K562 (cell line): ENCODE data around the gene BLTP3A. TPM values are rescaled to one million over a fixed set of nuclear protein-coding genes. Genes with fewer than 3 reads are reported as not detected.

Experiments used
- ATAC-seq: fragments of 200-7000 bp; cut with Tn5 transposase; 3 replicates; pipeline ENCODE4 v1.9.1; 2020; ENCODE audit warnings: moderate library complexity
- BruUV-seq: library from RNA; stranded (reverse); fragments of 400-500 nt; replicated peaks from 2 replicates; lab custom pipeline; 2021; lab: Mats Ljungman, UMichigan
- CTCF ChIA-PET: fragments of 300-600 bp; formaldehyde crosslinking; extraction: SDS; loops from one replicate; lab custom pipeline; 2021; ENCODE audit warnings: low intra/inter-chr PET ratio; lab: Yijun Ruan, JAX
- POLR2A ChIA-PET: fragments of 300-600, 350-650 bp; sonication (Branson Sonifier 250); formaldehyde crosslinking; extraction: SDS; loops from one replicate; lab custom pipeline; 2021; ENCODE audit warnings: antibody characterized with exemption, inconsistent platforms; lab: Yijun Ruan, JAX
- DNase-seq, 4 experiments: peaks; one replicate each; pipeline versions ENCODE4 v3.0.0 to v3.0.0-alpha.2; 2011 to 2018; ENCODE audit warnings: low spot score in 3 of 4, mixed read lengths in 3 of 4; ENCODE audit errors: extremely low read depth in 1 of 4
- FAIRE-seq: peaks from 2 replicates; lab custom pipeline; 2011; peaks lifted over from hg19 to GRCh38; lab: Jason Lieb, UNC
- H2AFZ ChIP-seq: 2 replicates; pipeline ENCODE4 v1.6.0; 2011; ENCODE audit warnings: low read depth, low read length, control low read depth, inconsistent platforms
- H3K27ac ChIP-seq: fragments of 200-600 bp; 3 replicates; pipeline ENCODE4 v1.8.0; 2011; ENCODE audit warnings: low read depth, mild to moderate bottlenecking, control low read depth, inconsistent platforms, low read length, moderate library complexity, mixed read lengths; ENCODE audit errors: extremely low read depth
- H3K27me3 ChIP-seq, 2 experiments: fragments of 300-600 bp in 1 of 2; 2 replicates in 1 of 2; 3 replicates in 1 of 2; pipeline versions ENCODE4 v1.6.0 to v1.8.0; 2011; ENCODE audit warnings: inconsistent platforms in 2 of 2, low read length in 2 of 2, mild to moderate bottlenecking in 1 of 2, mixed read lengths in 1 of 2, moderate library complexity in 1 of 2; ENCODE audit not compliant: control insufficient read depth in 2 of 2, insufficient read depth in 2 of 2
- H3K36me3 ChIP-seq: fragments of 300-600 bp; 3 replicates; pipeline ENCODE4 v1.8.0; 2011; ENCODE audit warnings: mild to moderate bottlenecking, low read length, inconsistent platforms; ENCODE audit not compliant: control insufficient read depth, insufficient read depth
- H3K4me1 ChIP-seq, 2 experiments: fragments of 200-600 bp in 1 of 2; replicated peaks in 1 of 2; 2 replicates in 1 of 2; 3 replicates in 1 of 2; pipeline versions ENCODE4 v1.5.1 to v1.8.0; 2011; ENCODE audit warnings: inconsistent platforms in 2 of 2, low read length in 2 of 2, mild to moderate bottlenecking in 1 of 2, mixed read lengths in 1 of 2, moderate library complexity in 1 of 2; ENCODE audit not compliant: control insufficient read depth in 2 of 2, insufficient read depth in 2 of 2
- H3K4me2 ChIP-seq: 2 replicates; pipeline ENCODE4 v1.6.1; 2011; ENCODE audit warnings: low read length, control low read depth, inconsistent platforms, mixed read lengths; ENCODE audit not compliant: insufficient read depth
- H3K4me3 ChIP-seq: fragments of 200-600 bp; sonication (generic), shearing (Covaris generic); 2 replicates; pipeline ENCODE4 v1.5.1; 2016; ENCODE audit warnings: control low read depth, inconsistent platforms
- H3K79me2 ChIP-seq: fragments of 200-600 bp; 3 replicates; pipeline ENCODE4 v1.8.0; 2011; ENCODE audit warnings: low read length, inconsistent platforms; ENCODE audit not compliant: control insufficient read depth, insufficient read depth
- H3K9ac ChIP-seq, 2 experiments: 2 replicates each; pipeline versions ENCODE4 v1.6.0 to v1.6.1; 2011; ENCODE audit warnings: low read depth in 2 of 2, low read length in 2 of 2, control low read depth in 1 of 2, inconsistent platforms in 1 of 2, mild to moderate bottlenecking in 1 of 2, mixed read lengths in 1 of 2; ENCODE audit not compliant: insufficient read depth in 1 of 2
- H3K9me1 ChIP-seq: one replicate; pipeline ENCODE4 v1.6.0; 2011; ENCODE audit warnings: inconsistent platforms, mild to moderate bottlenecking, low read length, moderate library complexity; ENCODE audit not compliant: control insufficient read depth, insufficient read depth
- H3K9me3 ChIP-seq: replicated peaks from 2 replicates; pipeline ENCODE4 v1.5.1; 2011; ENCODE audit warnings: low read depth, low read length, inconsistent platforms; ENCODE audit not compliant: control insufficient read depth, insufficient read depth
- H4K20me1 ChIP-seq: replicated peaks from 2 replicates; pipeline ENCODE4 v1.6.1; 2011; ENCODE audit warnings: low read length, inconsistent platforms, mixed read lengths; ENCODE audit not compliant: control insufficient read depth, insufficient read depth
- DNMT1 ChIP-seq: fragments of 450-650 bp; IDR thresholded peaks from 2 replicates; pipeline ENCODE4 v1.6.1; 2016; ENCODE audit warnings: antibody characterized with exemption, mild to moderate bottlenecking
- JUNB ChIP-seq: fragments of 450-650 bp; formaldehyde crosslinking; conservative IDR thresholded peaks from 2 replicates; pipeline ENCODE4 v1.4.0; 2020; ENCODE audit warnings: mild to moderate bottlenecking
- MYNN ChIP-seq, 2 experiments: sonication (generic); formaldehyde crosslinking in 1 of 2; IDR thresholded peaks; 2 replicates each; pipeline versions ENCODE4 v1.5.0 to v1.6.1; 2016 to 2020; ENCODE audit warnings: antibody characterized with exemption in 1 of 2, missing genetic modification reagents in 1 of 2
- NR1H2 ChIP-seq: sonication (generic); formaldehyde crosslinking; IDR thresholded peaks from 2 replicates; pipeline ENCODE4 v1.4.0; 2020; ENCODE audit warnings: mild to moderate bottlenecking, missing genetic modification reagents
- SMARCA4 ChIP-seq: fragments of 450-650 bp; IDR thresholded peaks from 2 replicates; pipeline ENCODE4 v1.6.1; 2016
- SPI1 ChIP-seq: IDR thresholded peaks from 2 replicates; pipeline ENCODE4 v1.6.1; 2011; ENCODE audit warnings: low read depth, low read length, control low read depth, borderline replicate concordance
- TEAD4 ChIP-seq, 2 experiments: sonication (generic) in 1 of 2; formaldehyde crosslinking in 1 of 2; IDR thresholded peaks; 2 replicates each; pipeline versions ENCODE4 v1.6.1 to v1.8.0; 2012 to 2022; ENCODE audit warnings: borderline replicate concordance in 1 of 2, inconsistent platforms in 1 of 2, low read length in 1 of 2, mild to moderate bottlenecking in 1 of 2, missing genetic modification reagents in 1 of 2
- TOE1 ChIP-seq, 2 experiments: fragments of 450-650 bp in 1 of 2; sonication (generic) in 1 of 2; formaldehyde crosslinking in 1 of 2; IDR thresholded peaks; 2 replicates each; pipeline versions ENCODE4 v1.7.1 to v1.8.0; 2016 to 2022; ENCODE audit warnings: borderline replicate concordance in 2 of 2, mild to moderate bottlenecking in 2 of 2, antibody characterized with exemption in 1 of 2, inconsistent platforms in 1 of 2, low read depth in 1 of 2, missing genetic modification reagents in 1 of 2, moderate library complexity in 1 of 2
- ZNF41 ChIP-seq: fragments of 250-450 bp; sonication (Bioruptor Pico); conservative IDR thresholded peaks from 2 replicates; pipeline ENCODE4 v1.4.0; 2020; ENCODE audit warnings: mild to moderate bottlenecking
- WGBS: fragments of 100-300 bp; shearing (Covaris generic); methylation state at CpG from one replicate; pipeline ENCODE4 v1.1.6; 2016; ENCODE audit warnings: low coverage, mixed read lengths; ENCODE audit not compliant: insufficient coverage; ENCODE audit errors: missing lambda C conversion rate; 5-methylcytosine and 5-hydroxymethylcytosine counted together
- in situ Hi-C: fragments of 300-500 bp; cut with MboI; formaldehyde crosslinking; loops from 4 replicates; pipeline ENCODE4 v1.15.0; 2018; ENCODE audit warnings: inconsistent platforms, mixed read lengths
- intact Hi-C: fragments of 100-400 bp; cut with micrococcal nuclease; formaldehyde crosslinking; loops from 2 replicates; pipeline ENCODE4 v1.14.2; 2022
- polyA plus RNA-seq, 8 experiments: library from polyadenylated mRNA; depleted of rRNA in 4 of 8; stranded (reverse) in 5 of 8; unstranded in 3 of 8; fragments of >200 nt; fragmentation: Nextera tagmentation in 2 of 8; fragmentation: Illumina TruSeq in 1 of 8; extraction: Ambion mirVana in 2 of 8; extraction: Trizol in 1 of 8; gene quantifications; 2 replicates each; pipeline versions ENCODE4 v1.2.1 to v1.2.3, GENCODE V29; 2011 to 2014; ENCODE audit warnings: inconsistent platforms in 1 of 8, missing spikeins in 1 of 8
- total RNA-seq, 7 experiments: library from RNA; depleted of rRNA in 6 of 7; stranded (reverse); fragments of >200 nt in 6 of 7; fragmentation: Illumina TruSeq in 2 of 7; extraction: Trizol in 2 of 7; gene quantifications; 2 replicates each; pipeline versions ENCODE4 v1.2.1 to v1.2.3, GENCODE V29; 2011 to 2021; ENCODE audit warnings: low replicate concordance in 1 of 7
- TF ChIP-seq, protein P1 (sequence below): sonication (generic); formaldehyde crosslinking; IDR thresholded peaks from 2 replicates; pipeline ENCODE4 v1.8.0; 2022; ENCODE audit warnings: mild to moderate bottlenecking, missing genetic modification reagents

The BLTP3A gene
- total and polyA plus RNA-seq, 9 of the 15 experiments (the other 6 are each of a cell fraction or from before 2014, with no cell fraction given), result 7.5 to 34.6 (median 15.5) TPM

DNA sequence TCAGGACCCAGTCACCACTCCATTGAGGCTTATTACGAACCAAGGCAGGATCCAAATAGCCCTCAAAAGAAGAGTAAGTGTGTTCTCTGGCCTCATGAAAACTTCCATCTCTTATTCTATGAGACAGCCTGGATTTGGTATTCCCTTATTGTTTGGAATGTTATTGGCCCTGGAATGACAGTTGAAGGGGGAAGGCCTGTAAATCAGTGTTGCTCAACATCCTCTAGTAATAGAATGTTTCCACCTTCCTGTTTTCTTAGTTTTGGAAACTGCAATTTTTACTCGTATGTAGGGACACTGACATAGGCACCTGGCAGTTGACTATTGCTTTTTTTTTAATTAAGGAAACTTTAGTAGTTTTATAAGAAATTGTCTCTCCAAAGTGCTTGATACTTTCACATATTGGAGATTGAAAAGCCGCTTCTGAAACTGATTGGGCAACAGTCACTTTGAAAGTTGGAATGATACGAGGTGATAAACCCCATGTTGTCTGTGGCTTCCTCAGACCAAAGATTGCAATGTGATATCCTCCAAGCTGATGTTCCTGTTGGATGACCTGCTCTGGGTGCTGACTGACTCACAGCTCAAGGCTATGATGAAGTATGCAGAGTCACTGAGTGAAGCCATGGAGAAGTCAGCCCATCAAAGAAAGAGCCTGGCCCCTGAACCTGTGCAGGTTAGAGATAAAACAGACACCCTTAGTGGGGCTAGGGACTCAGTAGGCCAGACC lies 43.1 kb downstream of the BLTP3A start (continued):
- TF ChIP-seq MYNN (IDR thresholded peaks at IDR 0.05), result no peak
- no peak for TF ChIP-seq MYNN (CRISPR knock-in tag; IDR thresholded peaks at IDR 0.05)
- TF ChIP-seq, protein P1, sequence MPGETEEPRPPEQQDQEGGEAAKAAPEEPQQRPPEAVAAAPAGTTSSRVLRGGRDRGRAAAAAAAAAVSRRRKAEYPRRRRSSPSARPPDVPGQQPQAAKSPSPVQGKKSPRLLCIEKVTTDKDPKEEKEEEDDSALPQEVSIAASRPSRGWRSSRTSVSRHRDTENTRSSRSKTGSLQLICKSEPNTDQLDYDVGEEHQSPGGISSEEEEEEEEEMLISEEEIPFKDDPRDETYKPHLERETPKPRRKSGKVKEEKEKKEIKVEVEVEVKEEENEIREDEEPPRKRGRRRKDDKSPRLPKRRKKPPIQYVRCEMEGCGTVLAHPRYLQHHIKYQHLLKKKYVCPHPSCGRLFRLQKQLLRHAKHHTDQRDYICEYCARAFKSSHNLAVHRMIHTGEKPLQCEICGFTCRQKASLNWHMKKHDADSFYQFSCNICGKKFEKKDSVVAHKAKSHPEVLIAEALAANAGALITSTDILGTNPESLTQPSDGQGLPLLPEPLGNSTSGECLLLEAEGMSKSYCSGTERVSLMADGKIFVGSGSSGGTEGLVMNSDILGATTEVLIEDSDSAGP (CRISPR knock-in tag), result no peak
- TF ChIP-seq JUNB (CRISPR knock-in tag), result no peak
- no peak for TF ChIP-seq NR1H2
- peak; percentile 67 for TF ChIP-seq SMARCA4

DNA sequence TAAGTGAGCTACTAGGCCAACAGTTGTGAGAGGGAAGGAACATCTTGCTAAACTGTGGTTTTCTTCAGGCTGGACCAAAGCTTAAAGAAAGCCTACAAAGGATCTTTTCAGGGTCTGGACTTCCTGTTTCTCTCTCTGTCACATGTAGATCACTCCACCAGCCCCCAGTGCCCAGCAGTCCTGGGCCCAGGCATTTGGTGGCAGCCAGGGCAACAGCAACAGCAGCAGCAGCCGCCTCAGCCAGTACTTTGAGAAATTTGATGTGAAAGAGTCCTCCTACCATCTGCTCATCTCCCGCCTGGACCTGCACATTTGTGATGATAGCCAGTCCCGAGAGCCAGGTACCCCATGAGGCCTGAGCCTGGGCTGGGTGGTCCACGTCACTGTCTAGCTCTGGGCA lies 44.1 kb downstream of the BLTP3A start:
- H2AFZ ChIP-seq, result no peak overlapping the region
- no peak for FAIRE-seq
- TF ChIP-seq TOE1 (IDR thresholded peaks at IDR 0.05; ENCODE audit: borderline replicate concordance) (no peak), TOE1 (CRISPR knock-in tag; IDR thresholded peaks at IDR 0.05; ENCODE audit: borderline replicate concordance, low read depth) (0 out of 2 replicates have a peak, but pooled peaks have one; percentile 40), DNMT1 (no peak), ZNF41 (CRISPR knock-in tag) (no peak), SPI1 (peak; percentile 45), TEAD4 (IDR thresholded peaks at IDR 0.05; ENCODE audit: low read length) (no peak), TEAD4 (CRISPR knock-in tag; IDR thresholded peaks at IDR 0.05; ENCODE audit: borderline replicate concordance) (peak; percentile 62; the same call in 1 of the 2 replicates)
- H3K27ac ChIP-seq, result no peak overlapping the region; the same call in 2 of the 3 replicates
- no peaks in the 10 kb centered on the region for H3K79me2 ChIP-seq
- no peaks in the 10 kb centered on the region; the same call in 1 of the 2 replicates for H4K20me1 ChIP-seq
- intact Hi-C loops, result no loop called here
- no peak overlapping the region for H3K4me3 ChIP-seq
- ChIA-PET CTCF (no interaction called here), POLR2A (interaction anchor here (0.7 kb wide), 1 partner anchor 132 kb away, joined by 3 read pairs; no protein-coding TSS in a partner anchor)
- peak overlapping the region in 1 of 2 experiments; percentile 37; a peak in 2 of 4 replicates for H3K9ac ChIP-seq
- no peak for ATAC-seq
- WGBS, result 96% methylated on average over 4 of the region's 4 CpGs
- BruUV-seq, result no TSS peak
- H3K4me2 ChIP-seq, result no peak overlapping the region
- in situ Hi-C loops, result no loop called here
- no peak for DNase-seq
- H3K27me3 ChIP-seq, result no peaks in the 10 kb centered on the region
- no peaks in the 10 kb centered on the region for H3K9me3 ChIP-seq
- H3K9me1 ChIP-seq, result no peaks in the 10 kb centered on the region
- peaks cover 9 to 24% of the 10 kb centered on the region in 2 experiments for H3K4me1 ChIP-seq
- peaks cover 54% of the 10 kb centered on the region for H3K36me3 ChIP-seq
